Superior temporal gyrus (tissue), 1 donor: ENCODE results near the gene ASPHD2.
"Not testable (repeated sequence)": the region's sequence is repeated elsewhere in the genome, so short reads cannot be mapped to it uniquely, and the experiment has no call there.

ENCODE experiments used
- DNase-seq: peaks from one replicate; pipeline ENCODE4 v3.0.0-alpha.2; 2016; ENCODE audit errors: extremely low spot score

The ASPHD2 gene, protein sequence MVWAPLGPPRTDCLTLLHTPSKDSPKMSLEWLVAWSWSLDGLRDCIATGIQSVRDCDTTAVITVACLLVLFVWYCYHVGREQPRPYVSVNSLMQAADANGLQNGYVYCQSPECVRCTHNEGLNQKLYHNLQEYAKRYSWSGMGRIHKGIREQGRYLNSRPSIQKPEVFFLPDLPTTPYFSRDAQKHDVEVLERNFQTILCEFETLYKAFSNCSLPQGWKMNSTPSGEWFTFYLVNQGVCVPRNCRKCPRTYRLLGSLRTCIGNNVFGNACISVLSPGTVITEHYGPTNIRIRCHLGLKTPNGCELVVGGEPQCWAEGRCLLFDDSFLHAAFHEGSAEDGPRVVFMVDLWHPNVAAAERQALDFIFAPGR

DNA sequence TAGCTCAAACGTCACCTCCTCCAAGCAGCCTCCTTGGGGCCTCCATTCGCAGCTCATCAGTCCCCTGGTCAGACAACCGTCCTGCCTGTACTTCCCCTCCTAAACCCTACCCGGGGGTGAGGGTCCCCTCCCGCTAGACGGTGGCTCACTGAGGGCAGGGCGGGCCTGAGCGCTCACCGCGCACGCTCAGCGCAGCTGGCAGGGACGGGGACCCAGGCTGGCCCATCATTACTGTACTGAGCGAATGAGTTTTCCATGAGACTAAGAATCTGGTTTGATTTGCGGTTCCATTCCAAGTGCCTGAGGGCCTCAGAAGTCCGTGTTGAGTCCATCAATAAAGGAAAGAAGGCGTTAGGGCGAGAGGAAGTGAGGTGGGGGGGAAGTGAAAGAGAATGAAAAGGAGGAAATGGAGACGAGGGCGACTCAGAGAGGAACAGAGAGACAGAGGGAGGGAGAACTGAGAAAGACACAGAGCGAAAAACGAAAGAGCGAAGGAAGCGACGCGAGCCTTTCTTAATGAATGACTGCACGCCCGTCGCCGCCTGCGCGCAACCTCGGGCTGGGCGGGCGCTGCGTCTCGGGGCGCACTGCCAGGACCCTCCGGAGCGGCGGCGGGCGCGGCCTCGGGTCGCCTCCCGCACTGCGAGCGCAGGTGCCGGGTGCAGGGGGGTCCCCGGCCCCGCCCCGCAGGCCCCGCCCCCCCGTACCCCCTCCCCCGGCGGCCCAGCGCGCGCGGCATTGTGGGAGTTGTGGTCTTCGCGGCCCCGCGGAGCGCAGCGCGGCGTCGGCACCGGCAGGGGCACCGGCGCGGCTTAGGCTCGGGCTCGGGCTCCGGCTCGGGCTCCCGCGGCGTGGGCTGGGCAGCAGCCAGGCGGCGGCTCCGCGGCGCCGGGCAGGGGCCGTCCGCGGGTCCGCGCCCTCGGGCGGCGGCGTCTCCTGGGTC, at the start of gene ASPHD2:
TSS of gene ASPHD2 (plus strand) at position 746 of the 943 bp plus-strand sequence. CDS start 4,356 bp downstream, outside the sequence.
- peak; percentile 67 for DNase-seq

DNA sequence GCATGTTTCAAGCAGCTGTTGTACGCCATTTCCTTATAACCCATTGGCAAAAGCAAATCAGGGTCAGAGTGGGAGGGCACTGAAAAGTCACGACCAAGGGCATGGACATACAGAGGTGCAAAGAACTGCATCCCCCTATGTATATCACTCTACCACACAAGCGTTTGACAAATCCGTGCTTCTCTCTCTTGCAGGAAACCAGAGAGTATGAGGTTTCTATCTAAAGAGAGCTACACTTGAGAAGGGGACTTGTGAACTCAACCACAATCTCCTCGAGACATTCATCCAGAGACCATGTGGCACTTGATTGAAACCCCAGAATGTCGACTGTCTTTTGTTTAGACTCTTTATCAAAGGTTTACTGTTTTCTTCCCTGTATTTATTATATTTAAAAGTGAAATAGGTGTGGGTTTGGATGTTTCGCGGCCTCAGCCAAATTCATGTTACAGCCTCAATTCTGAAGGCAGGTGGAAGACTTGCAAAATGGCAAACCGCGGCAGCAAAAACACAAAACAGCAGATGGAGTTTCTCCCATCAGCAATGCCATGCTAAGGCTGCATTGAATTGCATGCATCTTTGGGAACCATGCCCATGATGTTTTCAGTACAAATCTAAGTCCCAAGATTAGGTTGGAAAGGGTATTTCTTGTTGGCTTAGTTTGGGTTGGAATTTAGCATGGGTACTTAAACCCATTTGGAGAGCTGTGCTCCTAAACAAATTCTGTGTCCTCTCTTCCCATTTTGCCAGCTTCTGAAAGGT, 48.8 kb upstream of the ASPHD2 start:
- DNase-seq = no peak

DNA sequence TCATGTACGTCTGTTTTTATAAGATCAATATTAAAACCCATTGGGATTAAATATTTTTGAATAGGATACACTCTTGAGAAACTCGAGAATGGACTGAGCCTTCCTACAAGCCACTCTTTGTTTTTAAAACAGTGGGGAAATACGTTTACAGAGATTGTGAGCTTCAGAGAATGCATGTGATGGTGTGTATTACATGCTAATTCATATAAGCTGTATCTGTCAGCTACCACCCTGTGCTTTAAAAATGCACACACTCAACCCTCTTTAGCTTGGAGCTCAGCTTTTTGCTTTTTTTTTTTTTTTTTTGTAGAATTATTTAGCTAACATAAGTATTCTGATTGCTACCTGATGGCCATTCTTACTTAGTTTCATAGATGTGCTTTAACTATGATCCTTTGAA, 46.3 kb upstream of the ASPHD2 start:
- no peak for DNase-seq

DNA sequence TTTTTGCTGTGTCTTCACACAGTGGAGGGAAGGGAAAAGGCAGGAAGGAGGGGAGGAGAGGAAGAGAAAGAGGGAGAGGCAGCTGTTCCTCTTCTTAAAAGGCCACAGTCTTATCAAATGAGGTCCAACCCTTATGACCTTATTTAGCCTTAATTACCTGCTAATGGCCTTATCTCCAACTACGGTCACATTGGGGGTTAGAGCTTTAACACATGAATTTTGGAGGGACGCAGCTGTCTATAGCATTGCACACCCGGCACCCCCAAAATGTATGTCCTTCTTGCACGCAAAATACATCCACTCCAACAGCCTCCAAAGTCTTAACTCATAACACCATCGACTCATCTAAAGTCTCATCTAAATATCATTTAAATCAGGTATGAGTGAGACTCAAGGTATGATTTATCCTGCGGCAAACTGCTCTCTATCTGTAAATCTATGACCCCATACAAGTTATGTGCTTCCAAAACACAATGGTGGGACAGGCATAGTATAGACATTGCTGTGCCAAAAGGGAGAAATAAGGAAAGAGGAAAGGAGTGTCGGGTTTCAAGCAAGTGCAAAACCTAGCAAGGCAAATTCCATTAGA, 45.0 kb upstream of the ASPHD2 start:
- no peak for DNase-seq

DNA sequence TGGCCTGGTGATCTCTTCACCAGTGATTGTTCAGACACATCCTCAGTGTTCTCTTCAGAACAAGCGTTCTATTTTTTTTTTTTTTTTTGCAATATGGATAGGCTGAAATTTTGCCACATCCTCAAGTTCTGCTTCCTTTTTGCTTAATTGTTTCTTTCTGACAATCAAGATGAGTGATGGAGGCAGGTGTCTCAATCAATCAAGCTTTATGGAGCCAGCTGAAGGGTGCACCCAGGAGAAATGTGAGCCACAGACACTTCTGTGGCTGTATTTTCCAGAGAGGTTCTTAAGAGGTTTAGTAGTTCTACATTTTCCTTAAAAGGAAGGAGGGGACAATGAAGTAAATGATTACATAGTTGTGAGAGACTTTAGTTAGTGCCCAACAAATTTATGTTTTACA, 43.9 kb upstream of the ASPHD2 start:
- no peak for DNase-seq

DNA sequence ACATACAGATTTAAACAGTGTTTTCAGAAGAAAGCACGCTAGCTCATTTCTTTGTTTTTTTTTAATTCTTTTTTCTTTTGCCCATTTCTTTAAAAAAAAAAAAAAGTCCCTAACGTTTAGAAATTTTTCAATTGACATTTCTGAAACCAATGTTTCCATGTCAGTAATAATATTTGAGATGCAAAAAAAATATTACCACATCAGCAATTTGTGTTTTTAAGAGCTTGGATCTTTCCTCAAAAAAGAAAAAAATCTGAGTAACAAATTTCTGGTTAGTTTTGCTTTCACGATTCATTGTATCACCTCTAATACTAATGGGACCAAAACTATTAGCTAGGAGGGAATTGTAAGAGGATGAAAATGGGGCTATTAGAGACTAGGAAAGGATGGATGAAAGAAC, 39.9 kb upstream of the ASPHD2 start:
- DNase-seq = no peak

DNA sequence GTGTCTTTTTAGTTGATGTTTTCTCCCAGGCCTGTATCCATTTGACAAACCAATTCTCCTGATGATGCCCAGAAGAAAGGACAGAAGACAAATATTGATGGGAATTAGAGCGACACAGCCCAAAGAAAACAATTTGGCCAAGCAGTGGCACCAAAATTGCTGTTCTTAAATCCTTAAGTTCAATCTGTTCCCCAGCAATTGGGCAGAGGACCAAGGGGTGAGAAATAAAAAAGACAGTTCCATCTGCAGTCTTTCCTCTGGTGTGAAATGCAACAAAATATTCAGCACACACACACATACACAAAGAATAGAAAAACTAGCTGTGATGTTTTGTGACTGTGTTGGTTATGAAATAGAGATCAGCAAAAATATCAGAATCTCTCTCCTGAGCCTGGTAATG, 38.0 kb upstream of the ASPHD2 start:
- DNase-seq = no peak

DNA sequence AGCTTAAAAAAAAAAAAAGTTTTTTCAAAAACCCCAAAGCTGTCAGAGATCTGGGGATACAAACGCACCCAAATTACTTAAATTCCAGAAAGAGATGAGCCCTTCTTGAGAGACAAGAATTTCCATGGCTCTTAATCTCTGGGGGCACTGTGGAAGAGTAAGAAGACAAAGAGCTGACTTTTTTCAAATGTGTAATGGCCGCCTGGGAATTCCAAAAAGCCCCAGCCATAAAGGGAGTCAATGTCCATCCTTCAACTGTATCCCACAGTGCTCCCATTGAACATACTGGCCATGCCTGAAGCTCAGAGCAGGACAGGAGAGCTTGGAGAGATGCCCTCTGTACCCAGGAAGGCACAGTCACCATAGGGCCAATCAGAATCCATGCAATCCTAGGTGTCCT, 37.4 kb upstream of the ASPHD2 start:
- no peak for DNase-seq

DNA sequence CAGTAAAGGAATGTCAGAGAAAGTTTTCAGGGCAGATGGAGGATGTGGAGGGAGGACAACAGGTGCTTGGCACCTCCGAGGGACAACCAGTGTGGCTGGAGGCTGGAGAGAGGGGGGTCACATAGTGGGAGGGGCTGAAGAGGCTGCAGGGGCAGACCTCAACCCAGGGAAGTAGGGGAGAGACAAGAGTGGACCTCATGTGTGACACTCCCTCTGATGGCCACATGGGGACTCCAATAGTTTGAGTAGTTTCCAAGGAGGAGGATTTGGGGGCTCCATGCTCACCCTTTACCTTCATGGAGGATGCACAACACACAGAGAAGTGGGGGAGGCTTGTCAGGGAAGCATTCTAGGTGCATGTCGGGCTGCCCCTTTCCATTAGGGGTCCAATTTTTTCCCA, 35.1 kb upstream of the ASPHD2 start:
- no peak for DNase-seq

DNA sequence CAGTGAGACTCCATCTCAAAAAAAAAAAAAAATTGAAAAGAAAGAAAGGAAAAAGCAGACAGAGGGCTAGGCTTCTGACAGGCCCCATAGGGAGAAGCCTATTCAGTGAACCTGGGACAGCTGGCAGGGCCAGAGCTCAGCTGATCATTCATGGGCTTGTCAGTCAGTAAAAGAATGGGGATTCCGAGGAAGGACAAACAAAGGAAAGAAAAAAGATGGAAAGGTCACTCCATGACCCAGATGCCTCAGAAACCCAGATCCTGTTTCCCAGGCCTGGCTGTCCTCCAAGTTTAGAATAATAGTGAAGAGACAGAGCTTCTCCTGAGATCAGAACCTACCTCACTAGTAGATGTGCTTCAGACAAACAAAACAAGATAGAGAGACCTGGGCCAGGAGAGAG, 34.3 kb upstream of the ASPHD2 start:
- DNase-seq = no peak

DNA sequence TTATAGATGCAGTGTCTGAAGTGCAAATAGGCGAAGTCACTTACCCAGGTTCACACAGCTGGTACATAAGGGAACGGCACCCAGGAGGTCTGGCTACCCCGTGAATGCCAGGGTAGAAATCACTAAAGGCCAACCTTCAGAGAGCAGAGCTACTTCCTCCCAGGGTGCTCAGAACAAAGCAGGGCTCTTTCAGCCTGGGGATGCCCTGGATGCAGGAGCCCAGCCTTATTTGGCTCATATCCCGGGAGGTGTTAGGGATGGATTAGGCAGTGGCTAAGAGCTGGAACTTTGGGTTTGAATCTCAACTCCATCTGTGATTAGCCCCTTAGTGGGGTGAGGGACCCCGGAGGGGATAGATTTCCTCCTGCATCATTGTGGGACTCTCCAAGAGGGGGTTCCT, 33.1 kb upstream of the ASPHD2 start:
- DNase-seq = no peak

DNA sequence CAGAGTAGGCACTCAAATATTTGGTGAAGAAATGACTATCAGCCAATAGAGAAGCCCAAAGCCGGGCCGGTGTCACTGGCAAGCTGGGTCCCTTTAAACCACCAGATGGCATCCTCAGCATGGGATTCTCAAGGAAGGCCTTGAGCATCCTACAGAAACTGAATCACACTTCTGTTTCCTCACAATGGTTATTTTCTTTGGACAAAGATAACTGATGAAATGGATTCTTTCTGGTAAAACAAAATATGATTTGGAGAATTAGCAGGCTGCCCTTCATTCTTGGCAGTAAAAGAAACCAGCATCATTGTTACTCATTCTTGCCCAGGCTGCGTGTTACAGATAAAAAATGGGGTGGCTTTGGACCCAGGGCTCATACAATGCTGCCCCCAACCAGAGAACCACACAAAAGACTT, 30.3 kb upstream of the ASPHD2 start:
- peak; percentile 88 for DNase-seq

DNA sequence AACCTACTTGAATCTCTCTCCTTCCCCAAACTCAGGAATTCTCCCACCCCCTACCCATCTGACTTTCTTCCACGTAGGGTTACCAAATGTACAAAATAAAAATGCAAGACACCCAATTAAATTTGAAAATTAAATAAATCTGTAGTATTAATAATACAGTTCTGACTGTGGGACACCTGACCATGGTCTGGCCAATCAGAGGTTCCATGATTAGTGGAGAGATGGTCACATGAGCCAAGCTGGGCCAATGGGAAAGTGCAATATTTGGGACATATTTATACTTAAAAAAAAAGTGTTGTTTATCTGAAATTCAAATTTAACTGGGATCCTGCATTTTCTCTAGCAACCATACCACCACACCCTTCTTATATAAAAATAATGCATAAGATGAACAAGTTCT, 29.8 kb upstream of the ASPHD2 start:
- no peak for DNase-seq

DNA sequence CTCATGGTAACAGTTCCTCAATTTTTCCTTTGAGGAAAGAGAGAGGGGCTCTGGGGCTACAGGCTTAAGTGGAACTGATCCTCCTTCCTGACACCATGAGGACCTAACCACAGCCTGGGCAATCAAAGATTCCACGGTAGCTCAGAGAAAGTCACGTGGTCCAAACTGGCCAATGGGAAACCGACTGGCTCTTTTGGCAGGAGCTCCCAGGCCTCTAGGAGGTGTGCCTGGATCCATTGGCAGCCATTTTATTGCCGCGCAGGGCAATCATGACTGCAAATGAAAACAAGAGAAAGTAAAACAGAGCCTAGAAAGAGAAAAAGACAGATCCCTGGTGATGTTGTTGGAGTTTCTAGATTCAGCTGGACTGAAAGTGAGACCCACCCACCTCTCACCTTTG, 27.3 kb upstream of the ASPHD2 start:
- no peak for DNase-seq

DNA sequence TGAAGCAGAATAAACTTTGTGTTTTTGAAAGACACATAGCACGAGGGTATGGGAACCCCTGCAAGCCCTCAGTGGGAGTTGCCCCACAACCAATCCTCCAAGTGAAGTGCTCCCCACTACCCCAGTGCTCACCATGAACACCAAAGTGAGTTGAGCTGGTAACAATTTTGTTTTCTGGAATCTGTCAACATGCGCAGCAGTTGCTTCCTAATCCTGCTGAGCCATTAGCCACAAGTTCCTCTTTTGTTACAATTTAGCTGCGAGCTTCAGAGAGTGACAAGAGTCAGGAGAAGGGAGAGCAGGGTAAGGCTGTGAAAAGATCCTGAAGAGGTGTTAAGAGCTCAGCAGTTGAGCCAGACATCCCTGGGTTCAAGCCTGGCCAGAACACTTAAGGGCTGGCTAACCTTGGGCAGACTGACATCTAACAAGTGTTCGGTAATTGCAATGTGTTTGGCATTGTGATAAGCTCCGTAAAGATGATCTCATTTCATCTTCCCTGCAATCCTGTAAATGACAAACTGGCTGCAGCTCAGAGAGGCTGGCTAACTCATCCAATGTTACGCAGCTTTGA, 24.1 kb upstream of the ASPHD2 start:
- no peak for DNase-seq

DNA sequence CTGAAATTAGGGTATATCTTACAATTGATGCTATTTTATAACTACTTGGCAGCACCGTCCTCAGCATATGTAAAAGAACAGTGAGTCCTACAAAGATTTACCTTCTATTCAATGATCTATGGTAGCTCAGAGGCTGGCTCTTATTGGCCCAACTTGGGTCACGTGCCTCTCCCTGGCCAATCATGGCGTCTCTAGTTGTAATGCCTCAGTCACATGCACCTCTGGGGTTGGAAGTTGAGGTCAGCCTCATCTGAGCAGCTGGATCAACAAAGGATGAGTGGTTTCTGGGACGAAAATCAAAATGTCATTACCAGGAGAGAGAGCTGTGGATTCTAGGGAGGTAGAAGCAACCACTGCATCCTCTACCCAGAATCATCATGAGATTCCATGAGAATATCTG, 22.9 kb upstream of the ASPHD2 start:
- DNase-seq = no peak

DNA sequence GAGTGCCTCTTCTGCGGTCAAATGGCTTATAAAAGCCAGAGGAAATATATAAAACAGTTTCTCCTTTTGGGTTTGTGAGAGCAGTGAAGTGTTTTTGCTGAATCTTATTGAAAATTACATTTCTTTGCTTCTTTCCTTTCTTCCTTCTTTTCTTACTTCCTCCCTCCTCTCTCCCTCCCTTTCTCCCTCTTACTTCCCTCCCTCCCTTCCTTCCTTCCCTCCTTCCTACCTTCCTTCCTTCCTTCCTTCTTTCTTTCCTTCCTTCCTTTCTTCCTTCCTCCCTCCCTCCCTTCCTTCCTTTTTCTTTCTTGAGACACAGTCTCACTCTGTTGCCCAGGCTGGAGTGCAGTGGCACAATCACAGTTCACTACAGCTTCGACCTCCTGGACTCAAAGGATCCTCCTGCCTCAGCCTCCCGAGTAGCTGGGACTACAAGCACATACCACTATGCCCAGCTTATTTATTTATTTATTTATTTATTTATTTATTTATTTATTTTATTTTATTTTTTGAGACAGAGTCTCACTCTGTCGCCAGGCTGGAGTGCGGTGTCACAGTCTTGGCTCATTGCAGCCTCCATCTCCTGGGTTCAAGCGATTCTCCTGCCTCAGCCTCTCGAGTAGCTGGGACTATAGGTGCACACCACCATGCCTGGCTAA, 20.4 kb upstream of the ASPHD2 start:
- DNase-seq = not testable (repeated sequence)

DNA sequence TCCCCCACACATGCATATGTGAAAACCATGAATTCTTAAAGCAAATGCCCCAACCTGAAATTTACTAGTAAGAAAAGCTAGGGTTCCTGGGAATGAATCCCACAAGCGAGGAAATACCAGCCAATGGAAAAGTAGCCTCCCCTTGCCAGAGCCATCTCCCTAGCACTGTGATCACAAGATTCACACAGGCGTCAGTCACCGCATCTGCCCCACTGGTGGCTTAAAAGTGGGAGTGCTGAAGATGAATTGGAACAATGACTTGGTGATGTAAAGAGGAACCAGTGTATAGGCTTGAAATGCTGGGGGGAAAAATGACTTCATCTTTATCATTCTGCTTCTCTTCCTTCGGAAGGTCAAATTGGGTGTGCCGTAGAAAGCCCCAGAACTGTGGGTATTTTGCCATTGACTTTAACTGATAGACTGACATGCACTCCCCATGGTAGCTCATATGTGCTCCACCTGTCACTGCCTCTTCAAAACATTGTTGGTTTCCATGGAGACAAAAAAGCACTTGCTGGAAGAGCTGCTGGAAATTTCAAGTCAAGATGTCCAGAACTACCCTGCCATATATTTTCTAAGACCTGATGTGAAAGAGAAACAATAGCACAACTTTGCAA, 19.2 kb upstream of the ASPHD2 start:
- DNase-seq = no peak

DNA sequence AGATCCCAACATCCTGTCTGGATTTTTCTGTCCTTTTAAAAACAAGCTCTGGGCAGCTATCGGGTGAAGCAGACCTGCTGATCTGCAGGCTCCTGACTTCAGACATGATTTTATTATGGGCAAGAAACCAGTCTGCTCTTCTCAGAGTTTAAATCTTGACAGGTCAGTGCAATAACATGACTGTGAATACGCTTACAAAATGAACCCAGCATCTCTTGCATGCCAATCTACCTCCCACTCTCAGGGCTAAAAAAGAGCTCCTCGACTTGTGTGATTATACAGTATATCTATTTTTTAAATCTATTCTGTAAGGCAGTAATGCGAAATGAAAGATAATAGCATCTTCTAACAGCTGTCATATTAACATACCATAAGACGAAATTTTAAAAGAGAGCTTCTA, 18.7 kb upstream of the ASPHD2 start:
- DNase-seq = no peak

DNA sequence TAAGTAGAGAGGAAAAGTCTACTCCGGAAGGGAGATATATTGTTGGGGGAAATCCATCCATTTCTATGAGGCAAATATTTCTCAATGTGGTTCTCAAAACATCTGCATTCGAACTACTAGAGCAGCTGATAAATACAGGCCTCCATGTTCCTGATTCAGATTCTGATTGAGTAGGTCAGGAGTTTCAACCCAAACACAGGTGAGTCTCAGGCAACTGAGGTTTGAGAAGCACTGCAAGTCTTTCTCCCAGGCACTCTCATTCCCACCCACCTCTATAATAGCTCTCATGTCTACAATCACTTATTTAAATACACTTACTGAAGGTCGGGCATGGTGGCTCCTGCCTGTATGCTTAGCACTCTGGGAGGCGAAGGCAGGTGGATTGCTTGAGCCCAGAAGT, 14.7 kb upstream of the ASPHD2 start:
- no peak for DNase-seq
